Trophoblast cell (in vitro differentiated cells and primary cell): ENCODE results near the gene STRBP.
"Not testable (repeated sequence)": the region's sequence is repeated elsewhere in the genome, so short reads cannot be mapped to it uniquely, and the experiment has no call there.

Experiments used
- DNase-seq, 2 donors: peaks; one replicate each; pipeline ENCODE4 v3.0.0-alpha.2; 2016
- H2AFZ ChIP-seq: 2 replicates; pipeline ENCODE4 v1.6.1; 2013; ENCODE audit warnings: low read length, moderate library complexity, mild to moderate bottlenecking; ENCODE audit not compliant: insufficient read depth, poor library complexity
- H2AK5ac ChIP-seq: 2 replicates; pipeline ENCODE4 v1.6.1; 2013; ENCODE audit warnings: mild to moderate bottlenecking, low read length
- H2BK120ac ChIP-seq: 2 replicates; pipeline ENCODE4 v1.6.1; 2013; ENCODE audit warnings: low read length, mild to moderate bottlenecking, moderate library complexity; ENCODE audit not compliant: insufficient read depth, poor library complexity
- H2BK12ac ChIP-seq: 2 replicates; pipeline ENCODE4 v1.6.1; 2013; ENCODE audit warnings: mild to moderate bottlenecking, low read length, moderate library complexity
- H2BK5ac ChIP-seq: 2 replicates; pipeline ENCODE4 v1.6.1; 2013; ENCODE audit warnings: low read length, low read depth, moderate library complexity, mild to moderate bottlenecking; ENCODE audit not compliant: poor library complexity
- H3K14ac ChIP-seq: 2 replicates; pipeline ENCODE4 v1.6.1; 2013; ENCODE audit warnings: mild to moderate bottlenecking, low read length
- H3K18ac ChIP-seq: 2 replicates; pipeline ENCODE4 v1.6.1; 2013; ENCODE audit warnings: mild to moderate bottlenecking, low read length
- H3K23ac ChIP-seq: 2 replicates; pipeline ENCODE4 v1.6.1; 2013; ENCODE audit warnings: low read length
- H3K27ac ChIP-seq: 2 replicates; pipeline ENCODE4 v1.5.1; 2013; ENCODE audit warnings: low read depth, mild to moderate bottlenecking, inconsistent platforms, low read length, moderate library complexity
- H3K27me3 ChIP-seq: 2 replicates; pipeline ENCODE4 v1.6.1; 2013; ENCODE audit warnings: inconsistent platforms, mild to moderate bottlenecking, low read length, moderate library complexity; ENCODE audit not compliant: insufficient read depth
- H3K36me3 ChIP-seq, 2 experiments: 1 replicate in 1 of 2; 2 replicates in 1 of 2; pipeline ENCODE4 v1.6.1; 2013; ENCODE audit warnings: low read length in 2 of 2, mild to moderate bottlenecking in 2 of 2, moderate library complexity in 1 of 2; ENCODE audit not compliant: insufficient read depth in 2 of 2, control insufficient read depth in 1 of 2
- H3K4ac ChIP-seq: 2 replicates; pipeline ENCODE4 v1.6.1; 2013; ENCODE audit warnings: low read depth, mild to moderate bottlenecking, low read length, moderate library complexity
- H3K4me1 ChIP-seq, 2 experiments: 1 replicate in 1 of 2; 2 replicates in 1 of 2; pipeline ENCODE4 v1.6.1; 2013; ENCODE audit warnings: low read length in 2 of 2, mild to moderate bottlenecking in 2 of 2, moderate library complexity in 1 of 2; ENCODE audit not compliant: insufficient read depth in 2 of 2, control insufficient read depth in 1 of 2
- H3K4me2 ChIP-seq: 2 replicates; pipeline ENCODE4 v1.6.1; 2013; ENCODE audit warnings: inconsistent platforms, mild to moderate bottlenecking, low read length, moderate library complexity
- H3K4me3 ChIP-seq: 2 replicates; pipeline ENCODE4 v1.5.1; 2013; ENCODE audit warnings: mild to moderate bottlenecking, low read depth, low read length, inconsistent platforms
- H3K79me1 ChIP-seq: one replicate; pipeline ENCODE4 v1.6.1; 2013; ENCODE audit warnings: low read length
- H3K79me2 ChIP-seq: 2 replicates; pipeline ENCODE4 v1.6.1; 2013; ENCODE audit warnings: low read length, mild to moderate bottlenecking; ENCODE audit not compliant: control insufficient read depth, insufficient read depth, poor library complexity
- H3K9ac ChIP-seq: 2 replicates; pipeline ENCODE4 v1.6.1; 2013; ENCODE audit warnings: mild to moderate bottlenecking, low read length
- H3K9me3 ChIP-seq: 2 replicates; pipeline ENCODE4 v1.6.1; 2013; ENCODE audit warnings: low read depth, mild to moderate bottlenecking, control low read depth, inconsistent platforms, low read length; ENCODE audit not compliant: insufficient read depth
- H4K12ac ChIP-seq: 2 replicates; pipeline ENCODE4 v1.6.1; 2013; ENCODE audit warnings: low read depth, mild to moderate bottlenecking, low read length, moderate library complexity
- H4K8ac ChIP-seq: 2 replicates; pipeline ENCODE4 v1.6.1; 2013; ENCODE audit warnings: low read depth, mild to moderate bottlenecking, low read length, moderate library complexity
- H4K91ac ChIP-seq: one replicate; pipeline ENCODE4 v1.6.1; 2013; ENCODE audit warnings: low read depth, mild to moderate bottlenecking, low read length, moderate library complexity
- WGBS: extraction: QIAGEN DNeasy Blood & Tissue Kit; methylation state at CpG from one replicate; pipeline ENCODE4 v1.1.7; 2013; ENCODE audit warnings: missing lambda C conversion rate; ENCODE audit not compliant: insufficient read length, insufficient coverage; ENCODE audit errors: extremely low coverage; 5-methylcytosine and 5-hydroxymethylcytosine counted together

STRBP gene

GRCh38 chr9:123191260-123191659, 77.1 kb downstream of the STRBP start:
- Histone ChIP-seq H3K9ac (no peak overlapping the region), H4K91ac (no peak overlapping the region), H2AK5ac (no peak overlapping the region), H2BK5ac (no peak overlapping the region), H3K36me3 (no peaks in the 10 kb centered on the region), H3K23ac (no peak overlapping the region), H3K79me2 (no peaks in the 10 kb centered on the region), H2BK120ac (no peak overlapping the region), H3K4me3 (no peak overlapping the region), H3K14ac (no peak overlapping the region), H2BK12ac (no peak overlapping the region), H3K27ac (no peak overlapping the region), H3K27me3 (no peaks in the 10 kb centered on the region), H2AFZ (no peak overlapping the region), H3K4me1 (no peaks in the 10 kb centered on the region), H3K9me3 (no peaks in the 10 kb centered on the region), H3K4ac (no peak overlapping the region), H4K12ac (no peak overlapping the region), H3K18ac (no peak overlapping the region), H3K79me1 (no peaks in the 10 kb centered on the region), H4K8ac (no peak overlapping the region), H3K4me2 (no peak overlapping the region)
- WGBS: no CpG with 5 or more reads among the region's 4 CpGs
- no peak for DNase-seq

GRCh38 chr9:123187131-123187530, 81.3 kb downstream of the STRBP start:
- no peak overlapping the region for H3K9ac ChIP-seq
- H2BK5ac ChIP-seq: no peak overlapping the region
- no peak overlapping the region for H3K27ac ChIP-seq
- H3K4me2 ChIP-seq: no peak overlapping the region
- no peak overlapping the region for H3K4ac ChIP-seq
- no peak overlapping the region for H4K8ac ChIP-seq
- H2BK12ac ChIP-seq: no peak overlapping the region
- H2AK5ac ChIP-seq: no peak overlapping the region
- H3K79me2 ChIP-seq: no peaks in the 10 kb centered on the region
- H2BK120ac ChIP-seq: no peak overlapping the region
- no peaks in the 10 kb centered on the region for H3K9me3 ChIP-seq
- no peak overlapping the region for H3K23ac ChIP-seq
- H4K12ac ChIP-seq: no peak overlapping the region
- H3K4me3 ChIP-seq: no peak overlapping the region
- H3K27me3 ChIP-seq: no peaks in the 10 kb centered on the region
- no peak overlapping the region for H2AFZ ChIP-seq
- no peak overlapping the region for H3K14ac ChIP-seq
- WGBS: no CpG with 5 or more reads among the region's 1 CpG
- H3K4me1 ChIP-seq: no peaks in the 10 kb centered on the region
- H3K36me3 ChIP-seq: no peaks in the 10 kb centered on the region
- no peak for DNase-seq
- H4K91ac ChIP-seq: no peak overlapping the region
- H3K79me1 ChIP-seq: no peaks in the 10 kb centered on the region
- H3K18ac ChIP-seq: no peak overlapping the region

- H3K4me1 ChIP-seq, H3K27ac ChIP-seq, H3K4ac ChIP-seq, H3K23ac ChIP-seq, H2AFZ ChIP-seq, H3K27me3 ChIP-seq, H4K91ac ChIP-seq, H3K4me3 ChIP-seq, H3K79me2 ChIP-seq, H2BK120ac ChIP-seq, DNase-seq, H4K12ac ChIP-seq, H3K18ac ChIP-seq, H2BK5ac ChIP-seq, H4K8ac ChIP-seq, H2AK5ac ChIP-seq, H3K9ac ChIP-seq, H3K79me1 ChIP-seq, H3K36me3 ChIP-seq, H3K14ac ChIP-seq, H3K4me2 ChIP-seq, H3K9me3 ChIP-seq, H2BK12ac ChIP-seq: not testable (repeated sequence)
- no CpG with 5 or more reads among the region's 2 CpGs for WGBS
Observed at GRCh38 chr9:123186029-123186428, 82.4 kb downstream of the STRBP start.

GRCh38 chr9:123176949-123177348, 91.4 kb downstream of the STRBP start:
- Histone ChIP-seq H3K27me3 (no peaks in the 10 kb centered on the region), H3K14ac (no peak overlapping the region), H4K91ac (no peak overlapping the region), H3K4ac (no peak overlapping the region), H3K27ac (no peak overlapping the region), H4K12ac (no peak overlapping the region), H3K4me1 (no peaks in the 10 kb centered on the region), H3K79me2 (no peaks in the 10 kb centered on the region), H3K79me1 (no peaks in the 10 kb centered on the region), H2AK5ac (no peak overlapping the region), H3K4me2 (no peak overlapping the region), H3K36me3 (no peaks in the 10 kb centered on the region), H2BK5ac (no peak overlapping the region), H4K8ac (no peak overlapping the region), H2BK12ac (no peak overlapping the region), H3K9ac (no peak overlapping the region), H3K9me3 (no peaks in the 10 kb centered on the region), H2AFZ (no peak overlapping the region), H3K4me3 (no peak overlapping the region), H3K23ac (no peak overlapping the region), H2BK120ac (no peak overlapping the region), H3K18ac (no peak overlapping the region)
- no CpG with 5 or more reads among the region's 2 CpGs for WGBS
- DNase-seq: no peak
